GM06990 (cell line): ENCODE data around the gene LDHD.

Experiments used
- DNase-seq: peaks from one replicate; pipeline ENCODE4 v3.0.0-alpha.2; 2011; ENCODE audit not compliant: insufficient read length; ENCODE audit errors: extremely low read depth
- H3K27me3 ChIP-seq: replicated peaks from 2 replicates; pipeline ENCODE4 v1.6.0; 2011; ENCODE audit warnings: low read length; ENCODE audit not compliant: control insufficient read depth, insufficient read depth
- H3K36me3 ChIP-seq: 2 replicates; pipeline ENCODE4 v1.5.1; 2011; ENCODE audit warnings: low read length; ENCODE audit not compliant: control insufficient read depth, insufficient read depth
- H3K4me3 ChIP-seq: replicated peaks from 2 replicates; pipeline ENCODE4 v1.5.1; 2011; ENCODE audit warnings: low read depth, mild to moderate bottlenecking, control low read depth, low read length
- TF ChIP-seq, protein P1 (sequence below): IDR thresholded peaks from 2 replicates; pipeline ENCODE4 v1.5.1; 2011; ENCODE audit warnings: low read length, control low read depth, mild to moderate bottlenecking, inconsistent platforms; ENCODE audit not compliant: insufficient read depth, poor library complexity, severe bottlenecking

The LDHD gene

DNA sequence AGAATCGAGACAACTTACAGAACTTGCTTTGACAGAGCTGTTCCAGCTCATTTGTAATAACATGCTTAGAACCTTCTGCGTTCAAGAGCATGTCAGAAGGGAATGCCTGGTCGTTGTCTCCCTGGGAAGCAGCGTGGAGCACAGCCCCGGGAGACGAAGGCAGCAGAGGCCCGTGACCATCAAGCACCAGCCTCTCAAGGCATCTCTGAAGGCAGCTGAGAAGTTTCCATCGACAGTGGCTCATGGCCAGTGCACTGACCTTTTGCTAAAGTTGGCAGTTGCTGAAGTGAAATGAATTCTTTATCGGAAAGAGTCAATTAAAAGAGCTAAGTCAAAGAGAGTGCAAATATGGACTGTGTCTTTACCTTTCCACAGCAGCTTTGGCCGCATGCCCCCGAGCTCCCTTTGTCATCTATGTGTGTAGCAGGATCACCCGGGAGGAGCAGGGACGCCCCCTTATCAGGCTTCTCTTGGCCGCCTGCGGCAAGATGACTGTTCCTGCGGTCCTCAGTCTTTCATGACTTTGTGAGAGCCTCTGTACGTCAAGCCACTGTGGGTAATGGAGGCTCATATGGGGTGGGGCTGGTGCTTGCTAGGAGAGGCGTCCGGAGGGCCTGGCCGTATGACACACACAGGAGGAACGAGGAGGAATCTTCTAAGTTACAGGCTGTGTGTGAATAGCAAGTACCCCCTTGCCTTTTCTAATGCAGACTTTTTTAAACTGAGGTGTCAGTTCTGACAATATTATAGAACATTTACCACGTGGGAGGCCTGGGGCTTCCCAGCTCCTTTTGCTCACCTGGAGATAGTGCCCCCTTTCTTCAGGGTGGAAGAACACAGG is 54.2 kb downstream of the LDHD start:
- TF ChIP-seq, protein P1, sequence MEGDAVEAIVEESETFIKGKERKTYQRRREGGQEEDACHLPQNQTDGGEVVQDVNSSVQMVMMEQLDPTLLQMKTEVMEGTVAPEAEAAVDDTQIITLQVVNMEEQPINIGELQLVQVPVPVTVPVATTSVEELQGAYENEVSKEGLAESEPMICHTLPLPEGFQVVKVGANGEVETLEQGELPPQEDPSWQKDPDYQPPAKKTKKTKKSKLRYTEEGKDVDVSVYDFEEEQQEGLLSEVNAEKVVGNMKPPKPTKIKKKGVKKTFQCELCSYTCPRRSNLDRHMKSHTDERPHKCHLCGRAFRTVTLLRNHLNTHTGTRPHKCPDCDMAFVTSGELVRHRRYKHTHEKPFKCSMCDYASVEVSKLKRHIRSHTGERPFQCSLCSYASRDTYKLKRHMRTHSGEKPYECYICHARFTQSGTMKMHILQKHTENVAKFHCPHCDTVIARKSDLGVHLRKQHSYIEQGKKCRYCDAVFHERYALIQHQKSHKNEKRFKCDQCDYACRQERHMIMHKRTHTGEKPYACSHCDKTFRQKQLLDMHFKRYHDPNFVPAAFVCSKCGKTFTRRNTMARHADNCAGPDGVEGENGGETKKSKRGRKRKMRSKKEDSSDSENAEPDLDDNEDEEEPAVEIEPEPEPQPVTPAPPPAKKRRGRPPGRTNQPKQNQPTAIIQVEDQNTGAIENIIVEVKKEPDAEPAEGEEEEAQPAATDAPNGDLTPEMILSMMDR, result no peak
- Histone ChIP-seq H3K27me3 (no peaks in the 10 kb centered on the region), H3K4me3 (no peak overlapping the region), H3K36me3 (no peaks in the 10 kb centered on the region)
- no peak for DNase-seq
